HL-60/S4 treated with phorbol 12-myristate 13-acetate at 8.2 ng/mL for 4 days and 3 days (cell line): ENCODE measurements around the gene RNF125.

ENCODE experiments used
- in situ Hi-C: fragments of 300-500 bp; cut with MboI; formaldehyde crosslinking; loops from 2 replicates; pipeline ENCODE4 v1.15.0; 2022; ENCODE audit warnings: low sequenced_read_pairs

The RNF125 gene

DNA sequence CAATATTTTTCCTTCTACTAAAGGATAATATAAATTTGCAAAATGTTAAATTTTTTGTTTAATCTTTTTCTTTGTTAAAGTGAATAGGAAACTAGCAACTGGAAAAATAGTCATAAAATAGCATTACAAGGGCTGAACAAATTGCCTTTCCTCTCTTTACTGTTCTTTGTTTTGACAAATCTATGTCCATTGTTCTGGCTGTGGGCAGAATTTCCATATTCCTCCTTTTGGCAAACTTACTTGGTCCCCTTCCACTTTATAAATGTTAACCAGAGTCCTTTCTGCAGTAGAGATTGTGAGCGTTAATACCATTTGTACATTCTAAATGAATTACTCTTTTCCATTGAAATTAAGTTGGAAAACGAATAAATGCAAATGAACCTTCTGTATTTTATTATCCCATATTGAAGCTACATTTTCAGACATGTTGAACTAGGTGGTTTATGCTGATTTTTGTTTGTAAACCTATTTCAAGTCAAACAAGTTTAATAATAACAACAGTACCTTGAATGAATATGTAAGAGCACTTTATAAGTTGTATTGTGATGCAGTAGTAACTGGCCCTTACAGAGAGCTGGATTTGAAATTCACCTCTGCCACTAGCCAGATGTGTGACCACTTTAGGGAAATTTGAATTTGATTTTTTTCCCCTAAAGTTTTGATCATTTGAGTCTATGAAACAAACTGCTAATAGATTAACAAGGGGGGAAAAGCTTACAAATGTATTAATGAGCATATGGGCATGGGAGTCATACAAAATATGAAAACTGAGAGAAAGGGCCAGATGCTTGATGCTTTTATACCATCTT is 3.3 kb downstream of the RNF125 start:
- in situ Hi-C loops, result no loop called here

DNA sequence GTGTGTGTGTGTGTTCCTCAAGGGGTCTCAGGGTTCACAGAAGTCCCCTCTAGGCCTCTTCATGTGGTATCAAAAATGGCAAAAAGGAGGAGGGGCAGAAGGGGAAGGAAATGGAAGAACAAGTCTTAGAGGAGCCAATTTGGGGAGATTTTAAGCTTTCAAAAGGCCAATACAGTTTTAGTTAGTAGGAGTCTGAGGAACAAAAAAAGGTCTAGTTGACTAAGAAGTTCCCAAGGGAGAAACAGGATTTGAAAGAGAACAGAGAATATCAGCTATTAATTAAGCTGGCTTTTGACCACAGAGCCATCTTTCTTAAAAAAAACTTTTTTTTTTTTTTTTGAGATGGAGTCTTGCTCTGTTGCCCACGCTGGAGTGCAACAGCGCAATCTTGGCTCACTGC is 7.1 kb downstream of the RNF125 start:
- in situ Hi-C loops, result no loop called here

DNA sequence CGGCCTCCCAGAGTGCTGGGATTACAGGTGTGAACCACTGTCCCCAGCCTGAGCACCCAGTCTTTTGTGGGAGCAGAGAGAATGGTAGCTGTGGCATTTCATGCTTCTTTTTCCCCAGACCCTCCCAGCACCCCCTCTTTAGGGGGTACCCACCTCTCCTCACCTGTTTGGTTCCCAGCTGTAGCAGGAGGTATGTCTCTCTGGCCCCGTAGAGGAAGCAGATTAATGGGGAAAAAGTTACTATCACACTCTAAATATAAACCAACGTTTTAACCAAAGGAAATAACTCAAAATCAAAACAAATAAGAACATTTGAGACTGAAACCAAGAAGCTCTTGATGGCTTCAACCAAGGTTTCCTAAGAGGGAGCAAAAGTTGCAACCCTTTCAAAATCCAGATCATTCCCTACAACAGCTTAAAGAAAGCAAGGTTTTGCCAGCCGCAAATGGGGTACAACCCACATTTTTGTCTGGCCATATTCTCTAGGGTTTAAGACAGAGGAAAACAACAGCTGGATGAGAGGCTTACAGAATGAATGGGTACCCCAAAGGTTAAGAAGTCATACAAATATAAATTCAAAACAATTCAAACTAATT is 8.0 kb downstream of the RNF125 start:
- in situ Hi-C loops, result no loop called here

DNA sequence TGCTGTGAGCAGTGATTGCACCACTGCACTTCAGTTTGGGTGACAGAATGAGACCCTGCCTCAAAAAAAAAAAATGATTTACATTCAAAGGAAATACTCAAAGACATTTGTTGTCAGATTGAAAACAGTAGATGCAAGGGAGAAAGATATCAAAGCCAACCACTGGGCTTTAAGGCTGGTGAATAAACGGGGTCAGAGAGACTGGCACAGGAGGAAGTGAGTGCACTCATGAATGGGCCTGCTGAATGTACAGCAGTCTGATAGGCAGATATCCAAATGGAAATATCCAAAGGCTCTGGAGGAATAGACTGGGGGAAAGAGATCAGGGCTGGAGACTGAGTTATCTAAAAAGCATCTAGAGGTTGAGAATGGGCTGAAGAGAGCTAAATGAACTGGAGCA is 10.9 kb downstream of the RNF125 start:
- in situ Hi-C loops, result no loop called here

DNA sequence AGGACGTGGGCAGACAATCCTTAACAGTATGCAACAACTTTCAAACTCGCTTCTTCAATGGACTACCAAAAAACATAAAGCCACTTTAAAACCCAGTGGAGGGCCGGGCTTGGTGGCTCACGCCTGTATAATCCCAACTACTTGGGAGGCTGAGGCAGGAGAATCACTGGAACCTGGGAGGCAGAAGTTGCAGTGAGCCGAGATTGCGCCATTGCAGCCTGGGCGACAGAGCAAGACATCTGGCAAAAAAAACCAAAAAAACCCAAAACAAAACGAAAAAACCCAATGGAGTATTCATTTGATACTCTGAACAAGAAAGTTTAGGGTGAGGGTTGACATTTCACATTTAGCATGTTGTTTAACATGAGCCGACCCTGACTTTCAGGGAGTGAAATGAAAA is 14.0 kb downstream of the RNF125 start:
- in situ Hi-C loops, result no loop called here

DNA sequence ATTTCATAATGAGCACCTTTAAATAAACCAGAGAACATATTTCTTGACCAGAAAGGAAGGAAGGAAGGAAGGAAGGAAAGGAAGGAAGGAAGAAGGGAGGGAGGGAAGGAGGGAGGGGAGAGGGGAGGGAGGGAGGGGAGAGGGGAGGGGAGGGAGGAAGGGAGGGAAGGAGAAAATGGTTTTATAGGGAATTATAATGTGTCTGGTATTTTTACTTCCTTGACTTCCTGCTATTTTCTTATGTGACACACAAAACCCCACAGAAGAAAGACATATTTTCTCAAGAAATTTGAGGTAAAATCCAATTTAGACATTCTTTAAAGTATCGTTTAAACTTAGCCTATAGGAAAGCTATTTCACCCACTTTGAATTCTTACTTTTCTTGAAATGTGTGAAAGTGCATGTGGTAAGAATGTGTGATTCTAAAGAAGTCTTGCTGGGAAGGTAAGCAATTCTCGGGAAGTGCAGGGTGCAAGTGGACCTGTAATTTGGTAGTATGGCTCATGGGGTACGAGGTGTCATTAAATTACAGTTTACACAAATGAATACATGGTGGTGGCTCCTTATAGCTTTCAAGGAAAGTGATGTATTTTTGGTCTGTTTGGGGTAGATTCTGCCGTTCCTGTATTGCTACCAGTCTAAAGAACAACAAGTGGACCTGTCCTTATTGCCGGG is 18.0 kb downstream of the RNF125 start:
- in situ Hi-C loops, result no loop called here

DNA sequence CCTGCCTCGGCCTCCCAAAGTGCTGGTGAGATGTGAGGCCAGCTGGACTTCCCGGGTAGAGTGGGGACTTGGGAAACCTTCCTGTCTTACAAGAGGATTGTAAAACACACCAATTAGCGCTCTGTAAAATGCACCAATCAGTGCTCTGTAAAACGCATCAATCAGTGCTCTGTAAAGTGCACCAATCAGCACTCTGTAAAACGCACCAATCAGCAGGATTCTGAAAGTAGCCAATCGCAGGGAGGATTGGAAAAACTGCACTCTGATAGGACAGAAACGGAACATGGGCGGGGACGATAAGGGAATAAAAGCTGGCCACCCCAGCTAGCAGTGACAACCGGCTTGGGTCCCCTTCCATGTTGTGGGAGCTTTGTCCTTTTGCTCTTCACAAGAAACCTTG is 19.0 kb downstream of the RNF125 start:
- in situ Hi-C loops, result no loop called here

DNA sequence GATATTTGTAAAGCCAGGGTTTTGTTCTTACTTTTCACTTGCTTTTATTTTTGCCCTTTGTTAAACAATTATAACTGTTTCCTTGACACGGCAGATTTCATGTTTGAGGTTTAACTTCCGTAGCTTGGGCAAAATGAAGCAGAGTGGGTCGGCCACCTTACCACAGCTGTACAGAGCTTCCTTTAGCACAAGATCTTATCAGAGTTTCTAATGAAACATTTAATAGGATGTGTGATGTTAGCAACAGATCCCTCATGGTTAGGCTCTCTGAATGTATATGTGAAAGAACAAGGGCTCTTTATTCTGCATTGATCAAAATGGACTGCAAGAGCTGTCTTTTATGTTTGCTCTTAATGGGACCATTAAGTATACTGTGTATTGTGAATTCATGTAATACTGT is 22.3 kb downstream of the RNF125 start:
- in situ Hi-C loops, result no loop called here

DNA sequence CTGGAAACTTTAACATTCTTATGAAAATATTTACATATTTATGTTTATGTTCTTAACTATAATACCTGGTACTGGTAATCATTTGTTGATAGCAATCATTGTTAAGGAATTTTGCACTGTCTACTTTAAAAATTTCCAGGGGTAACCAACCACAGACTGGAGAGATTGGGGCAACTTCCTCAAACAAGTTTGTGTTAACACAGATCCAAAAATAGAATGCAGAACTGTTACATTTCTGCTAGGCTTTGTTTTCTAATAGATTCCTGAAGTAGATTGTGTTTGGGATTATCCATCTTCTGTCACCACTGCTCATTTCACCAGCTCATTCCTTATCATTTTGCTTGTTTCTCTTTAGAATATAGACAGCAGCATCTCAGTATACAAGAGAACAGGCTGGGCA is 23.7 kb downstream of the RNF125 start:
- in situ Hi-C loops, result no loop called here

DNA sequence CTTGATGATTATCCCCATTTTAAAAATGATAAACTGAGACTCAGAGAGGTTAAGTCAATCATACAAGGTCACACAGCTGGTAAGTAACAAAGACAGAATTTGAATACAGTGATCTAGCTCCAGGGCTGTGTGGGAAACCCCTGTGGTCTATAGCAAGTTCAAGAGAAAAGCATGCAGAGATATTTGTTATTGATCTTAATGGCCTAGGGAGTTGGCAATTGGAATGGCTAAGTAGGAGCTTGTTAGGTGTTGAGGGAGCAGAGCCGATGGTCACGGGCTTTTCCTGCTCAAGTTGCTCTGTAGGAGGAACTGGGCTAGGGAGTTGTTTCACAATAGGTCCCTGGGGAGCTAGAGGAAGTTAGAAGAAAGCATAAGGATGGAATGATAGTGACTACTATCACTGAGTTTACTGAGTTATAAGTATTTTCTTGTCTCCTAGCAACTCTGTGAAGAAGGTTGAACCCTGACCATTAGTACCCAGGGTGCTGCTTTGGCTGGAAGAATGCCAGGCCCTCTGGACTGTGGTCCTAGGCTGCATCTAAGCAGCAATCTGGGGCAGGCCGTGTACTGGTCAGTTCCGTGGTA is 30.0 kb downstream of the RNF125 start:
- in situ Hi-C loops, result no loop called here

DNA sequence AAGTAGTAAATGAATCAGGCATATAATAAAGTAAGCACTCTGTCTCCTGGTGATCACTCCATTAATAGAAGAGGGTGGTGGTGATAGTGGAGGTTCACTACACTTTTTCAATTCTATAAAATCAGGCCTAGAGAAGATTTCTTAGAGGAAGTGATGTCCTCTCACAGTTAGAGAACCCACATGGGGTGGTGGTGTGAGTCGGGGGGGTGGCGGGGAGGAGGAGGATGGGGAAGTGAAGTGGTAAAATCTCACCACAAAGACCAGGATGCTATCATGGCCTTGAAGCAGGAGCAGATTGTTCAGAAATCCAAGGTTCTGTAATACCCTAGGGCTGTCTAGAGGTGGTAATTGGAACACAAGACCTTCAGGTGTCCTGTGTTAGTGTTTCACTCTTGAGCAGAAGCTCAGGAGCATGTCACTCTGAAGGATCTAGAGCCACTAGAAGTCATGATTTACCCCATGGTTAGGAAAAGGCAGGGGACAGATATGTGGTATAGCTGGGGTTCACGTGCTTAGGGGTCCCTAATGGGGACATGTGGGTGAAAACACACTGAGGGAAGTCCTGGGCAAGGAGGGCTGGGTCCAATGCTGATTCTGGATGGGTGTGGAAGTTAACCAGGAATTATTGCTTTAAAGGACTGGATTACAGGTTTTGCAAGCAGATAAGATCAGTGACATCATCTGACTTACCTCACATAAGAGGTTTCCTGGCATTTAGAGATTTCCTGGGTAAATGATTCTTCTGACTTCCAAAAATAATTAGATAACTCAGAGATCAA is 31.0 kb downstream of the RNF125 start:
- in situ Hi-C loops, result no loop called here

DNA sequence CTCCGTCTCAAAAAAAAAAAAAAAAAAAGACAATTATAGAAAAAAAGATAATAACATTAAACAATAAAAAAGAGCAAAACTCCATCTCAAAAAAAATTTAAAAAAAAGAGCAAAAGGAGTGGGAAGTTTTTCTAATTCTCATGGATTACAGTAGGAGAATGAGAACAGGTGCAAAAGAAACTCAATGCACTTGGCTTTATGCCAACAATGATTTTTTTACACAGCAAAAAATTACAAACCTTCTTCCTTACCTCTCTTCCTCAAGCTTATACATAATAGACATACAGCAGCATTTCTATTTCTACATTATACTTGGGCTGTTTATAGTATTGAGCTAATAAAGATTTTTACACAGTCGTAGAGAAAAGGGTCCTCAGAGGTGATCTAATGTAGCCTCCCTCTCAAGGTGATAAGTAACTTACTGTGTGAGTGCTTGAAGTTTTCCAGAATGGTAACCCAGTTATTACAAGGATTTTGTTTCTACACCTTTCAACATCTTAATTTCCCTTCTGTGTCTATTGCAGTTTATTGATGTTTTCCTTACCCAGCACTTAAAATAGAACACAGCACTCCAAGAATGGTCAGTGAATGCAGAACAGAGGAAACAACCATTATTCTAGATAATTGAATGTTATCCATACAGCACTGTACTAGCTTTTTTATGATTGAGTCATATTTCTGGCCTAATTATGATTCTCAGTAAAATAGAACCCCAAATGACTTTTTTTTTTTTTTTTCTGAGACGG is 38.2 kb downstream of the RNF125 start:
- in situ Hi-C loops, result no loop called here

DNA sequence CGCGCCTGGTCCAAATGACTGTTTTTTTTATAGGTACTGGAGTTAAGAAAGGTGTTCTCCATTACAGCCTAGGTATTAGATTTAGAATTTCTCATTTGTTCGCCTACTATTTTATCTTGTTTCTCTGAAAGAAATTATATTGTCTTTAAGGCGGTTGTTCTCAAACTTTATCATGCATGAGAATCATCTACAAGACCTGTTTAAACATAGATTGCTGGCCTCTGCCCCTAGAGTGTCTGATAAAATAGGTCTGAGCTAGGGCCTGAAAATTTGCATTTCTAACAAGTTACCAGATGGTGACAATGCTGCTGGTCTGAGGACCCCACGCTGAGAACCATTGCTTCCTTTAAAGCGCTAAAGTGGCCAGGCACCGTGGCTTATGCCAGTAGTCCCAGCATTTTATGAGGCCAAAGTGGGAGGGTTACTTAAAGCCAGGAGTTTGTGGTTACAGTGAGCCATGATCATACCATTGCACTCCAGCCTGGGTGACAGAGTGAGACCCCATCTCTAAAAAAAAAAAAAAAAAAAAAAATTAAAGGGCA is 39.1 kb downstream of the RNF125 start:
- in situ Hi-C loops, result no loop called here

DNA sequence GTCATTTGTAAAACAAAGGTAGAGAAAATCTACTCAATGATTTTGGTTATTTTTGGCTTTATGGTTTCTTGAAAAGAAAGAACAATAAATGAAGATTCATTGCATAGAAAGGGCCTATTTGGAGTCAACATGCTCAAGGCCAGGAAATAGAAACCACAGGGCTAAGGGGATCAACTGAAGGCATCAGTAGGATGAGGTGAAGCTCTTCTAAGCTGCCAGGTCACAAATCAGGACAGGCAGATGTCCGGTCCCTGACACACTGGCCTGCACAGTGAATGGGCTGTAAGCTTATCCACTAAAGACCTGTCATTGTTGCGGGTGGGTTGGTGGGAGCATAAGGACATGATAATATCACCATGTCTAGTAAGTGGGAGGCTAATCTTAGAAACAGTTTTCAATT is 41.4 kb downstream of the RNF125 start:
- in situ Hi-C loops, result no loop called here

DNA sequence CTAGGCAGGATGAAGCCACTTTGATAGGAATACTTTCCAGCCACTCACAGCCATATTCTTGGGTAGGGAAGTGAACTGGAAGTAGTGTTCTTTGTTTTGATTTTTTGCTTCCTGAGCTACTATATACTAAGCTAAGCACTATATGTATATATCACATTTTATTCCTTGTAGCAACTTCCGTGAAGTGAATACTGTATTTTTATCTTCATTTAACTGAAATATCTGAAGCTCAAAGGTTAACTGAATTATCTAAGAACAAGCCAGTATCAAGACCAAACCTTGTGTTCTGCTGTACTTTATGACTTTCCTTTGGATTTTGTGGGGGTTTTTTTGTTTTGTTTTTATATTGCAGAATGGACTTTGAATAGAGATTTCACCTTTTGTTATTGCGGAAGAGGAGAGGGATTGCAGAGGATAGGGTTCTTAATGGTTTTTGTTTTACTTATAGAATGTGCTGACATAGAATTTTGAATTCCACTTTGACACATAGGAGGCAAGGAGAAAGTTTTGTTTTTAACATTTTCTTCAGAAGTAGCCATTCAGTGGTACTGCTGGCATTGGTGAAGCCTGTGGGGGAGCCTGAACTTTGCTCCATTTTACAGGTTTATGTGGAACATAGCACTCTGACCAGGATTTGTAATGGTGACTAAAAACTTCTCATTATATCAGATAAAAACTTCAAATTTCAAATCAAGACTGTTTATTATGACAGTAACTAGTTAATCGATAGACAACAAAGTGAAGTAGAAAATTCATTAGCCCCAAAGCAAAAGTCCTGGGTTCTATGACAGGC is 48.9 kb downstream of the RNF125 start:
- in situ Hi-C loops, result no loop called here

DNA sequence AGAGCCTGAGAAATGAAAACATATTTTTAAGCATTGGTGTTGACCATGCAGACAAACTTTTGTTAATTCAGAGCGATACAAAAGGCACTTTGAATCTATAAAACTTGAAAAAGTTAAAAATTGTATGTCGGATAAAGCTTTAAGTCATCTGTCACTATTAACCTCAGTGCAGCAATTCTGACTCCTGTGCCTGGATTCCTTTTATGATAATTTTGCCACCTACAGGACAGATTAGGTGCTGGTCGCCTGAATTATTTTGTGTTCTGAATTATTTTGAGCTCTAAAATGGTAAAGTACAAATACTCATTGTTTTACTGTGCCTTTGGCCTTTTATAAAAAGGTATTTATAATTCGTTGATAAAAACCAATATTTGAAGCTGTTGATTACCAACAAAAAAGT is 53.7 kb downstream of the RNF125 start:
- in situ Hi-C loops, result no loop called here

DNA sequence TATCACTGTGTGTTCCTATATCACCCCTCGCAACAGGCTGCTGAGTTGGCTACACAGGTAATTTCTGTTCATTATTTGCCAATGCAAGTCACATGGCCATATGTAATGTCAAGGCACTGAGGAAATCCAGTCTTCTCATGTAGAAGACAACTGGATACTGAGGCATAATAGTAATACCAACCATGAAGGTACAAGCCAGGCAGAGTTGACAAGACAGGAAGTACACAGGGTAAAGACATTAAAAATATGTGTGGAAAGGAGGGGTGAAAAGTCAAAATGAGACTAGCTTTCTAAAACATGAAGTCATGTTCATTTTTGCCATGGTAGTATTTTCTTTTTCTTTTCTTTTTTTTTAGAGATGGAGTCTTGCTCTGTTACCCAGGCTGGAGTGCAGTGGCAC is 55.6 kb downstream of the RNF125 start:
- in situ Hi-C loops, result no loop called here

DNA sequence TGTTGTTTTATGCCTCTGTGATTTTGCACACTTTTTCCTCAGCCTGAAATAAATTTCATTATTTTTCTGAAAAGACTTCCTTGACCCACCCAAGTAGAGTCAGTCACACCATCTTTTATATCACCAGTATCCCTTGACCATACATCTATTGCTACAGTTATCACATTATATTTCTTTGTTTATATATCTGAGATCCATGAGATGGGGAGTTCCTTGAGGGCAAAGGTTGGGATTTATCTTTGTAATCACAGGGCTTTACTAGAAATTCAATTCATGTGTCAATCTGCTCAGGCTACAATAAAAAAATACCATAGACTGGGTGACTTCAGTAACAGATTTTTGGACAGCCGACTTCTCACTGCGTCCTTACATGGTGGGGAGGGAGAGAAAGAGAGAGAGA is 60.2 kb downstream of the RNF125 start:
- in situ Hi-C loops, result no loop called here

DNA sequence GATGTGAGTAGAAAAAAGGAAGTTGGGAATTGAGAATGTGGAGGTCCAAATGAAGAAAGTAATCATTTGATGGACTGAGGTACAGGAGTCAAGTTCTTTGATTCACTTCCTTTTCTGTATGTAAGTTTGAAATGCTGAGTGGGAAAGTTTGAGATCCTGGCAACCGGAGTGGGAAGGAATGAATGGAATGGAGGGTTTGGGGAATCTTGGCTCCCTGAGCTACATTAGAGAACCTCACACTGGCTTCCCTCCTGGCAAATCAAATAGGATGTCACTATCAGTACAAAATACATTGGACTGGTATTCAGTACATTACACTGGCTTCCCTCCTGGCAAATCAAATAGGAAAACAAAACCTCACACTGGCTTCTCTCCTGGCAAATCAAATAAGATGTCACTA is 63.3 kb downstream of the RNF125 start:
- in situ Hi-C loops, result no loop called here
